ENCODE data around the gene NTRK1. TPM values are rescaled to one million over a fixed set of nuclear protein-coding genes. Genes with fewer than 3 reads are reported as not detected.
A peak's percentile ranks its signal among the peaks of the same experiment; 100 is the strongest.

The NTRK1 gene
- total RNA-seq, 4 donors from 2014 or later: 0.09 to 0.57 TPM; not detected in 2

- peaks cover 0 to 71% (median 0%) of the 10 kb centered on the region in 4 donors for H3K27me3 ChIP-seq
- no peak overlapping the region for H3K27ac ChIP-seq
- H3K4me3 ChIP-seq: no peak overlapping the region
- intact Hi-C loops (cut with DNase I): no loop called here
- DNase-seq: no peak
- WGBS, 2 donors: 27 to 63% methylated on average over 5 to 8 of the region's 18 CpGs
- no peaks in the 10 kb centered on the region for H3K9me3 ChIP-seq
- peaks cover 4 to 33% (median 14%) of the 10 kb centered on the region in 3 donors for H3K4me1 ChIP-seq
- TF ChIP-seq POLR2A (IDR thresholded peaks at IDR 0.05) (no peak), CTCF (IDR thresholded peaks at IDR 0.05) (peak; percentile 39 to 82 (median 54))
- peaks cover 0 to 75% (median 3%) of the 10 kb centered on the region in 3 donors for H3K36me3 ChIP-seq
Observed at GRCh38 chr1:156910309-156910782, 49.7 kb downstream of the NTRK1 start.

GRCh38 chr1:156911577-156912298 lies 51.1 kb downstream of the NTRK1 start:
- Histone ChIP-seq H3K9me3 (no peaks in the 10 kb centered on the region), H3K4me3 (no peak overlapping the region), H3K27ac (no peak overlapping the region), H3K4me1 (peaks cover 4 to 33% (median 14%) of the 10 kb centered on the region in 3 donors), H3K36me3 (peaks cover 0 to 80% (median 2%) of the 10 kb centered on the region in 3 donors), H3K27me3 (peaks cover 0 to 66% (median 0%) of the 10 kb centered on the region in 4 donors)
- no peak for TF ChIP-seq POLR2A (IDR thresholded peaks at IDR 0.05)
- no peak for TF ChIP-seq CTCF (IDR thresholded peaks at IDR 0.05)
- no peak for DNase-seq
- WGBS, 2 donors: 62 to 74% methylated on average over 6 of the region's 6 CpGs
- intact Hi-C loops (cut with DNase I): no loop called here

- no peak overlapping the region for H3K4me3 ChIP-seq
- no peak for DNase-seq
- intact Hi-C loops (cut with DNase I): no loop called here
- 76% methylated on average over 2 of the region's 2 CpGs; no CpG with 5 or more reads in 1 of the 2 donors for WGBS, 2 donors
- H3K27me3 ChIP-seq: peaks cover 0 to 61% (median 0%) of the 10 kb centered on the region in 4 donors
- no peak for TF ChIP-seq POLR2A (IDR thresholded peaks at IDR 0.05)
- TF ChIP-seq CTCF (IDR thresholded peaks at IDR 0.05): no peak
- no peak overlapping the region for H3K27ac ChIP-seq
- H3K9me3 ChIP-seq: no peaks in the 10 kb centered on the region
- peaks cover 4 to 29% (median 14%) of the 10 kb centered on the region in 3 donors for H3K4me1 ChIP-seq
- peaks cover 0 to 75% (median 0%) of the 10 kb centered on the region in 3 donors for H3K36me3 ChIP-seq
Observed at GRCh38 chr1:156912310-156912709, 51.6 kb downstream of the NTRK1 start.

- WGBS, 2 donors: 59 to 81% methylated on average over 5 to 13 of the region's 24 CpGs
- H3K27ac ChIP-seq: no peak overlapping the region
- peaks cover 3 to 20% (median 12%) of the 10 kb centered on the region in 3 donors for H3K4me1 ChIP-seq
- H3K9me3 ChIP-seq: peaks cover 0 to 3% (median 0%) of the 10 kb centered on the region in 3 donors
- H3K4me3 ChIP-seq: no peak overlapping the region
- peaks cover 0 to 58% (median 0%) of the 10 kb centered on the region in 4 donors for H3K27me3 ChIP-seq
- intact Hi-C loops (cut with DNase I): no loop called here
- no peak for TF ChIP-seq CTCF (IDR thresholded peaks at IDR 0.05)
- TF ChIP-seq POLR2A (IDR thresholded peaks at IDR 0.05): no peak
- DNase-seq: no peak
- H3K36me3 ChIP-seq: peaks cover 0 to 67% (median 0%) of the 10 kb centered on the region in 3 donors
Observed at GRCh38 chr1:156912861-156913808, 52.5 kb downstream of the NTRK1 start.

All from esophagus squamous epithelium (tissue), 5 donors.